ENCODE data around the gene OR52R1. TPM values are rescaled to one million over a fixed set of nuclear protein-coding genes. Genes with fewer than 3 reads are reported as not detected.

OR52R1 gene
- total RNA-seq, 1 donor from 2014 or later = not detected

Other genes with a start within 250 kb of the OR52R1 start
- gene OR52I2, start 222.6 kb downstream of the OR52R1 start, total RNA-seq = not detected in 2 replicates
- gene OR52I1, start 210.3 kb downstream of the OR52R1 start, total RNA-seq = not detected in 2 replicates
- gene TRIM68, start 196.1 kb downstream of the OR52R1 start, total RNA-seq = 10.4 and 13.5 TPM in 2 replicates
- not detected in 2 replicates for gene OR51D1, start 166.9 kb downstream of the OR52R1 start, total RNA-seq
- gene OR51E1, start 160.4 kb downstream of the OR52R1 start, total RNA-seq = not detected in 2 replicates
- gene OR51E2, start 106.5 kb downstream of the OR52R1 start, total RNA-seq = not detected in 2 replicates
- gene MMP26, start 99.6 kb downstream of the OR52R1 start, total RNA-seq = not detected in 2 replicates
- not detected in 2 replicates for gene OR51F1, start 34.4 kb downstream of the OR52R1 start, total RNA-seq
- not detected in 2 replicates for gene OR51F2, start 16.9 kb upstream of the OR52R1 start, total RNA-seq
- gene OR51S1, start 44.8 kb upstream of the OR52R1 start, total RNA-seq = not detected in 2 replicates
- not detected in 2 replicates for gene OR51T1, start 77.5 kb upstream of the OR52R1 start, total RNA-seq
- gene OR51A7, start 99.4 kb upstream of the OR52R1 start, total RNA-seq = not detected in 2 replicates
- gene OR51G2, start 115.0 kb upstream of the OR52R1 start, total RNA-seq = not detected in 2 replicates
- not detected in 2 replicates for gene OR51G1, start 120.0 kb upstream of the OR52R1 start, total RNA-seq
- not detected in 2 replicates for gene OR51A4, start 143.2 kb upstream of the OR52R1 start, total RNA-seq
- not detected in 2 replicates for gene OR51A2, start 151.3 kb upstream of the OR52R1 start, total RNA-seq
- gene OR51L1, start 190.5 kb upstream of the OR52R1 start, total RNA-seq = not detected in 2 replicates
- gene OR52J3, start 242.1 kb upstream of the OR52R1 start, total RNA-seq = not detected in 2 replicates